B cell (primary cell): Measurements from ENCODE around the gene NKAIN2. TPM values are rescaled to one million over a fixed set of nuclear protein-coding genes. Genes with fewer than 3 reads are reported as not detected.

Experiments
- ATAC-seq: fragments of 200-7000 bp; cut with Tn5 transposase; one replicate; pipeline ENCODE4 v1.10.0; 2021; ENCODE audit warnings: low read depth, mild to moderate bottlenecking, moderate number of reproducible peaks, moderate library complexity
- CTCF ChIA-PET: fragments of 350-600 bp; sonication (Branson Sonifier 250); formaldehyde crosslinking; loops from one replicate; lab custom pipeline; 2021; ENCODE audit warnings: antibody characterized with exemption, inconsistent platforms; lab: Charles Lee
- POLR2A ChIA-PET: fragments of 350-600 bp; sonication (Branson Sonifier 250); formaldehyde crosslinking; loops from one replicate; lab custom pipeline; 2021; ENCODE audit warnings: antibody characterized with exemption; lab: Charles Lee
- DNase-seq: peaks from one replicate; pipeline ENCODE4 v3.0.0; 2013
- H2AFZ ChIP-seq: 2 replicates; pipeline ENCODE4 v1.6.1; 2012; ENCODE audit warnings: mild to moderate bottlenecking, low read depth, low read length; ENCODE audit not compliant: insufficient read depth, poor library complexity, severe bottlenecking
- H3K27ac ChIP-seq, 2 donors: 1 replicate in 1 of 2; 2 replicates in 1 of 2; pipeline ENCODE4 v1.5.1; 2012 to 2013; ENCODE audit warnings: low read length in 2 of 2, mild to moderate bottlenecking in 2 of 2, moderate library complexity in 1 of 2
- H3K27me3 ChIP-seq, 4 experiments: fragments of 200-600 bp in 1 of 4; sonication (generic) in 1 of 4; replicated peaks in 1 of 4; 1 replicate in 2 of 4; 2 replicates in 2 of 4; pipeline versions ENCODE4 v1.6.1 to v1.7.0; 2013 to 2016; ENCODE audit warnings: low read length in 3 of 4, mild to moderate bottlenecking in 2 of 4, mixed read lengths in 1 of 4, moderate library complexity in 1 of 4; ENCODE audit not compliant: insufficient read depth in 4 of 4, control insufficient read depth in 3 of 4; ENCODE audit errors: control extremely low read depth in 1 of 4
- H3K36me3 ChIP-seq, 2 experiments: replicated peaks in 1 of 2; 1 replicate in 1 of 2; 2 replicates in 1 of 2; pipeline versions ENCODE4 v1.6.1 to v1.7.1; 2013; ENCODE audit warnings: low read length in 1 of 2; ENCODE audit not compliant: insufficient read depth in 2 of 2, control insufficient read depth in 1 of 2; ENCODE audit errors: control extremely low read depth in 1 of 2, extremely low read depth in 1 of 2
- H3K4me1 ChIP-seq, 2 donors: fragments of 200-600 bp in 1 of 2; sonication (generic) in 1 of 2; 1 replicate in 1 of 2; 2 replicates in 1 of 2; pipeline versions ENCODE4 v1.5.1 to v1.6.1; 2013 to 2017; ENCODE audit warnings: low read length in 2 of 2; ENCODE audit not compliant: control insufficient read depth in 2 of 2, insufficient read depth in 2 of 2
- H3K4me2 ChIP-seq: replicated peaks from 2 replicates; pipeline ENCODE3; 2012; ENCODE audit warnings: mild to moderate bottlenecking, low read depth, low read length; ENCODE audit not compliant: poor library complexity, severe bottlenecking
- H3K4me3 ChIP-seq, 5 experiments: fragments of 200-600 bp in 1 of 5; sonication (generic) in 1 of 5; 1 replicate in 3 of 5; 2 replicates in 2 of 5; pipeline versions ENCODE4 v1.5.1 to v1.7.0; 2011 to 2016; ENCODE audit warnings: low read length in 4 of 5, mild to moderate bottlenecking in 4 of 5, low read depth in 2 of 5, control low read depth in 1 of 5, moderate library complexity in 1 of 5; ENCODE audit not compliant: insufficient read depth in 1 of 5; ENCODE audit errors: control extremely low read depth in 1 of 5, extremely low read depth in 1 of 5
- H3K79me2 ChIP-seq: fragments of 200-600 bp; sonication (generic); one replicate; pipeline ENCODE4 v1.6.0; 2016; ENCODE audit warnings: low read length; ENCODE audit not compliant: control insufficient read depth, insufficient read depth
- H3K9ac ChIP-seq: fragments of 200-600 bp; sonication (generic); 2 replicates; pipeline ENCODE4 v1.6.1; 2017; ENCODE audit warnings: mild to moderate bottlenecking, low read length, moderate library complexity
- H3K9me3 ChIP-seq, 3 donors: one replicate each; pipeline versions ENCODE4 v1.6.1 to v1.7.1; 2013; ENCODE audit warnings: low read length in 2 of 3; ENCODE audit not compliant: control insufficient read depth in 2 of 3, insufficient read depth in 1 of 3; ENCODE audit errors: control extremely low read depth in 1 of 3
- H4K20me1 ChIP-seq: 2 replicates; pipeline ENCODE4 v1.6.0; 2012; ENCODE audit warnings: mild to moderate bottlenecking, low read length; ENCODE audit not compliant: insufficient read depth, control insufficient read depth, poor library complexity, severe bottlenecking
- H3K27ac Mint-ChIP-seq: one replicate; pipeline ENCODE4 v1.8.0; 2021; ENCODE audit warnings: mixed read lengths
- H3K27me3 Mint-ChIP-seq: one replicate; pipeline ENCODE4 v1.8.0; 2021; ENCODE audit warnings: mixed read lengths
- H3K4me1 Mint-ChIP-seq: one replicate; pipeline ENCODE4 v1.8.0; 2021; ENCODE audit warnings: mixed read lengths
- H3K4me3 Mint-ChIP-seq: one replicate; pipeline ENCODE4 v1.8.0; 2021; ENCODE audit warnings: mixed read lengths
- H3K9me3 Mint-ChIP-seq: one replicate; pipeline ENCODE4 v1.8.0; 2022; ENCODE audit warnings: mixed read lengths; ENCODE audit not compliant: insufficient read depth
- CTCF ChIP-seq: fragments of 200-600 bp; IDR thresholded peaks from one replicate; pipeline ENCODE4 v1.8.0; 2022; ENCODE audit warnings: antibody characterized with exemption, mild to moderate bottlenecking
- EZH2 ChIP-seq: IDR thresholded peaks from 2 replicates; pipeline ENCODE4 v1.6.1; 2012; ENCODE audit warnings: borderline replicate concordance, low read depth, mild to moderate bottlenecking, moderate library complexity, low read length; ENCODE audit not compliant: insufficient read depth, poor library complexity, severe bottlenecking
- WGBS: methylation state at CpG from one replicate; pipeline ENCODE4 v1.1.5; 2013; ENCODE audit warnings: missing lambda C conversion rate; ENCODE audit not compliant: insufficient coverage; 5-methylcytosine and 5-hydroxymethylcytosine counted together
- intact Hi-C: fragments of 100-400 bp; cut with micrococcal nuclease; formaldehyde crosslinking; loops from one replicate; pipeline ENCODE4 v1.10.0; 2022
- polyA plus RNA-seq: library from polyadenylated mRNA; depleted of rRNA; stranded (reverse); fragments of >200 nt; gene quantifications from 2 replicates; pipeline ENCODE4 v1.2.3, GENCODE V29; 2012
- total RNA-seq, 2 donors: library from RNA; stranded (reverse); fragments of 120-200 nt in 1 of 2; gene quantifications; 1 replicate in 1 of 2; 2 replicates in 1 of 2; pipeline versions ENCODE4 v1.2.3 to v1.2.4, GENCODE V29; 2013 to 2022

The NKAIN2 gene
- total and polyA plus RNA-seq, 2 donors (not counting 1 experiment from before 2014, with no cell fraction given): not detected

DNA sequence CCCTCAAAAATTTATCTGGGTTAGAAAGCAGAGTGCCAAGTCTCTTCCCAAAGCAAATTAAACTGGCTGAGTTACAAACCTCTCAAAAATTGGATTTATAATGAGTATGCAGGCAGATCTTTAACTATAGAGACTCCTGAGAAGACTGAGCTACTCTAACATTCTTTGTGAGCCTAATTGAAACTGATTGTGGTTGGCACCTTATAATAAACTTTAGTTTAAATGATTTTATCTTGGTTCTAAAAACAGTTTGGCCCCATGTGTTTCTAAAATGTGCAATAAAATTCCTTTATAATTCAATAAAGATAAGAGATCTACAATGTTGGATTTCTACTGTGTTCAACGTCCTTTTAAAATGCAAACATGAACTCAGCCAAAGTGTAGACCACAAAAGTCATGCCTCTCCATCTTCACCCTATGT, 678.4 kb downstream of the NKAIN2 start:
- DNase-seq (no peak), ATAC-seq (no peak)
- Histone ChIP-seq H3K4me2 (no peak overlapping the region), H3K79me2 (no peaks in the 10 kb centered on the region), H3K9ac (no peak overlapping the region), H3K36me3 (no peaks in the 10 kb centered on the region), H3K4me1 (no peaks in the 10 kb centered on the region), H2AFZ (no peak overlapping the region), H4K20me1 (no peaks in the 10 kb centered on the region), H3K4me3 (no peak overlapping the region), H3K27ac (no peak overlapping the region), H3K27me3 (no peaks in the 10 kb centered on the region), H3K9me3 (no peaks in the 10 kb centered on the region)
- Mint-ChIP-seq H3K4me1 (no peaks in the 10 kb centered on the region), H3K27ac (no peak overlapping the region), H3K27me3 (no peaks in the 10 kb centered on the region), H3K4me3 (no peak overlapping the region), H3K9me3 (no peaks in the 10 kb centered on the region)
- TF ChIP-seq CTCF: no peak
- POLR2A ChIA-PET: no interaction called here
- intact Hi-C loops: no loop called here
- CTCF ChIA-PET: no interaction called here
- no CpG with 5 or more reads among the region's 1 CpG for WGBS

DNA sequence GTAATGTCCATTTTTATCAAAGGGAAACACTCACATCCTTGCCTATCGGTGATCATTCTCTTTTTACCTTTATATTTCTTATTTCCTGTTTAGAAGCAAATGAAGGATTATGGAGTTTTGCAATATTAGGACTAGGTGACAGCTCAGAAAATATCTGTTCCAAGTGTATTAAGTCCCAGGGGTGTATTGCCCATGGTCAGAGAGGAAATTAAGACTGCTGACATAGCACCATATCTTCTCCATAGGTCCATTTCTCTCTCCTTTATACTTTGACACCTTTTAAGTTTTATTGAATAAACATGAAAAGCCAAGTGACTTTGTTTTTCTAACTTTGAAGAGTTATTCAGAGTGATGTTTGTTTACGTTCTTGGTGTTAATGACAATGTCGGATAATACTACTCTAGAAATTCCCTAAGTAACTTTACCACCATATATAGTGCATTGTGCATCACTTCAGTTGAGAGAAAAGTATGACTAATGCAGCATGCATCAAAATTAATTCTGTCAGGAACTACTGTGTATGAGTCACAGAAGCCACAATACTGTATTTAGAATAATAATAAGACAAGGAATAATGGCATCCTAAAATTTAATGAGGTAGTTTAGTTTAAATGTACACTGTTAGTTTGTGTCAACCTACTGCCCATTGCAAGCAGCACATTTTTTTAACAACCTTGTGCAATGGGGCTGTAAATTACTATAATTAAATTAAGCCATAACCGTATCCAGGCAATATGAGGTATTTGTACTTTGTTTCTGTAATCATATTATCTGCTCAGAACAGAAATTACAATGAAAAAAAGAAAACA, 684.2 kb downstream of the NKAIN2 start:
- H3K4me3 Mint-ChIP-seq: no peak overlapping the region
- H3K4me1 ChIP-seq: no peaks in the 10 kb centered on the region
- H3K4me2 ChIP-seq: no peak overlapping the region
- no peak for DNase-seq
- no peak overlapping the region for H3K9ac ChIP-seq
- no peaks in the 10 kb centered on the region for H3K36me3 ChIP-seq
- H3K27ac ChIP-seq: no peak overlapping the region
- no CpG with 5 or more reads among the region's 4 CpGs for WGBS
- H4K20me1 ChIP-seq: no peaks in the 10 kb centered on the region
- H3K27me3 ChIP-seq: no peaks in the 10 kb centered on the region
- ChIA-PET POLR2A (no interaction called here), CTCF (no interaction called here)
- H3K79me2 ChIP-seq: no peaks in the 10 kb centered on the region
- intact Hi-C loops: no loop called here
- H2AFZ ChIP-seq: no peak overlapping the region
- H3K27me3 Mint-ChIP-seq: no peaks in the 10 kb centered on the region
- TF ChIP-seq EZH2 (no peak), CTCF (no peak)
- no peaks in the 10 kb centered on the region for H3K9me3 ChIP-seq
- no peak overlapping the region for H3K4me3 ChIP-seq
- H3K4me1 Mint-ChIP-seq: no peaks in the 10 kb centered on the region
- no peak for ATAC-seq
- no peak overlapping the region for H3K27ac Mint-ChIP-seq
- no peaks in the 10 kb centered on the region for H3K9me3 Mint-ChIP-seq
